ENCODE measurements around the gene TMEM44.

The TMEM44 gene, protein sequence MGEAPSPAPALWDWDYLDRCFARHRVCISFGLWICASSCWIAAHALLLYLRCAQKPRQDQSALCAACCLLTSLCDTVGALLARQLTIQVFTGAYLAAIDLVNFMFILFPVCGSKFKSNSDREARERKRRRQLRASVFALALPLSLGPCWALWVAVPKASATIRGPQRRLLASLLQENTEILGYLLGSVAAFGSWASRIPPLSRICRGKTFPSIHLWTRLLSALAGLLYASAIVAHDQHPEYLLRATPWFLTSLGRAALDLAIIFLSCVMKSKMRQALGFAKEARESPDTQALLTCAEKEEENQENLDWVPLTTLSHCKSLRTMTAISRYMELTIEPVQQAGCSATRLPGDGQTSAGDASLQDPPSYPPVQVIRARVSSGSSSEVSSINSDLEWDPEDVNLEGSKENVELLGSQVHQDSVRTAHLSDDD

DNA sequence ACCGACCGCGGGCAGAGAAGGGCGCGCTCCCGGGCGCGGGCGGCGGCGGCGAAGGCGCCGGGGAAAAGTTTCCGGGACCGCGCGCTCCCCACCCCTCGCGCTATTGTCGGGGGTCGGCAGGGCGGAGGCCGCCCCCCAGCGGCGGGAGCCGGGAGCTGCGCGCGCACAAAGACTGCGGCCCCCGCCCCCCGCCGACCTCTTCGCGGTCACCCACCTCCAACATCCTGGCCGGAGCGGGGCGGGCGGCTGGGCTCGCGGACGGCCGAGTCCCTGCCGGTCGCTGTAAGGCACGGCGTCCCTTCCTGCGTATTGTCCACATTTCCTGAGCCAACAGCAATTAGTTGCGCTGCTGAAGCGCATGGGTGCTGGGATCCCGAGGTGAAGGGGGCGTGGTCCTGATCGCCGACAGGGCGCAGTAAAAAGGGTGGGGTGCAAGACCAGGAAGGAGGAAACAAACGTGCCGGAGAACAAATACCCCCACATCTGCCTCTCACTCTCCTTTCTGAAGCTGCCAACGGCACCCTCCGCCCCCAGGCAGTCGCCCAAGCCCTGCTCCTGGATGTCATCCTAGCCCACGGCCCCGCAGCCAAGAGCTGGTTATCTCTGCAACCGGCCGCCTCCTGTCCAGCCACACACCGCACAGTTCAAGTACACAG is at the start of gene TMEM44:
Gene TMEM44 (minus strand): TSS at position 71 of the 656 bp plus-strand sequence. CDS start 204 bp downstream, outside the sequence.
- DNase-seq = peak; percentile 21

DNA sequence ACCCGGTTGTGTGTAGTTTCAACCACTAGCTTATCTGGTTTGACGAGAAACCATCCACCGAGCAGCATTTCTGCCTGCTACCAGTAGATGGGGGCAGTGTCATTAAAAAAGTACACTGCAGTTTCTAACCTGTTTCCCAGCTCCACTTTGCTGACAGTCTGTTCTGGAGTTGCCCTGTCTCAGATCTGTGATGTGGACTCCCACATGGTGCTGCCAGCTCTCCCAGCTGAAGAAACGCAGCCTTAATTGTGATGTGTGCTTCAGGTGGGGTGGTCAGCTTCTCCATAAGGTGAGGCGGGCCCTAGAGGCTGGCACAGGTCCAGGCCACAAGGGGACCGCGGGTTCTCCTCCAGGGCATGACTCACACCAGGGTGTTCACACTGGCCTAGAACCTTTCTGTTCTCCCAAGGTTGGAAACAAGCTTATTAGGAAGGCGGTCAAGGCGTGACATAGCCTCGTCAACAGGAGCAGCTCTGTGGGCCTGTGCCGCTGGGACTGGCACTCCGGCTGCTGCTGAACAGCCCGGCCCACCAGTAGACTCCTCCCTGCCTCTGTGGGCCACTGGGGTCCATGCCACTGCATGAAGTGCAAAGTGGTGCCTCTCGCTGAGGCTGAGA is 49.6 kb upstream of the TMEM44 start:
- peak; percentile 79 for DNase-seq

DNA sequence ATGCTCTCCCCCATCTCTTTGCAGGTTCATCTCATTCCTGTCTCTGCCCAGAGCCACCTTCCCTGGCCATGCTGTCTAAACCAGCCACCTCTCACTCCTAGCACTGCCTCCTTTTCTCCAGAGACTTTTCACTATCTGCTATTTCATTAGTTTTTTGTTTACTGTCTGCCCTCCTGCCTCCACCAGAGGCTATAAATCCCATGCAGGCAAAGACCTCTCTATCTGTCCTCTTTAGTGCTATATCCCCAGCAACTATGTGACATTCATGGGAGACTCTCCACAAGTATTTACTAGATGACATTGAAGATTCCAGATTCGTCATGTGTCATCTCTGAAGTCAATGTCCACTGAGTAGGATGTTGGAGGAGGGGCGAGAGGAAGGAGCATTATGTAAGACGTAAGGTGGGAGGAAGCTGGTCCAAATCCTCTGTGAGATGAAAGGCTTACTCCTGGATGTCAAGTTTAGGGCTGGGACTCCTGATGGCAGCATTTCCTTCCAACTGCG is 49.0 kb upstream of the TMEM44 start:
- DNase-seq = no peak

DNA sequence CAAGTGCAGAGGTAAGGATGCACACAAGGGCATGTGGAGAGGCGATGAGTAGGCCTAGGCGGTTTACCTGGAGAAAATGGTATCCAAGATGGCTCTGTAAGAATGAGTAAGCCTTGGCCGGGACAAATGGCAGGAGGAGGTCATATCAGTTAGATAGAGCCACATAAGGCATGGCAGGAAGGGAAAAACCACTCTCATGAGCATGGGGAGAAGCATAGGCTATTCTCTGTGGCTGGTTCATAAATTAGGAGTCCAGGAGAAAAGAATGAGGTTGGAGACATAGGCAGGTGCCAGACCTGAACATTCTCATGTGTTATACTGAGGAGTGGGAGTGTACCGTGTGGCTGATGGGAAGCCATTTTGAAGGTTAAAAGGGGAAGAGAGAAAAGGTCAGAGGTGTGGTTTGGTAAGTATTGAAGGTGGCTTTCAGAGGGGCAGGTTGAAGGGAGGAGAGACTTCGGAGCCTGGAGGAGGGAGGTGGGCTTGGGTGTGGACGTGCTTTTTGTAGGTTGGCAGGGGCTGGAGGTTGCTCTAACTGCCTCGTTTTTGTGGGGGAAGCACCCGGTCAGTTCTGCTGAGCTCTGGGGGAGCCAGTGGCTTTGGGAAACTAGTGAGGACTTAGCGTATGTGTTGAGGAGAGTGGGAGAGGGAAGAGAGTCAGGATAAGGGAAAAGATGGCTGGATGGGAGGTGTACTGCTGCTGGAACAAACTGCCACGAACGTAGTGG is 47.8 kb upstream of the TMEM44 start:
- DNase-seq = no peak

DNA sequence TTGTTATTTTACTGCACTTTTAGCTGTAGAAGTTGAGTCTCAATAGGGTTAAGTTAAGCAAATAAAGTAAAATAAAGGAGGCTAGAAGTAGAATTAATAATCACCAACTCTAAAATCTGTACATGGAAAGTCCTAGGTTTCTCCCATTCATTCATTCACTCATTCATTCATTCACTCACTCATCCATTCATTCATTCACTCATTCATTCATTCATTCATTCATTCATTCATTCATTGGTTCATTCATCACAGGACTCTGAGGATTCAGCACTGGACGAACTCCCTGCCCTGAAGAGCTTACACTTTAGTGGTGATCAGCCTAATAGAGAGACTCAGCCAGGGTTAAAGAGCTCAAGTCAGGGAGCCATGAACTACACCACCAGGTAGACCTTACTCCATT is 43.3 kb upstream of the TMEM44 start:
- no peak for DNase-seq

DNA sequence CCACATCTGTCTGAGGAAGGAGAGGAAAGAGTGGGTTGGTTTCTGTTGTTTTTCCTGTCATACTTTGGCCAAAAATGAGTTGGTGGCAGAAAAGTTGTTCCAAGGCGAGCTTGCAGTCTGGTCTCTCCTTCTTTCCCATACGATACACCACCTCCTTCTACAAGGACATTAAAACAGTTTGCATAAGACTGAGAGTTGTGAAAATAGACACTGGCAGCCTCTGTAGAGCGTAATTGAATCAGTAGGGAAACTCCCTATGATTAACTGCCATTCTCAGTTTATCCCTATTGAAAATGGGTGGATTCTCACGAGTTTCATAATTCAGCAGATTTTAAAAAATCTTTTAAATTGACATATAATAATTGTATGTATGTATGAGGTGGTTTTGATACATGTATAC is 42.5 kb upstream of the TMEM44 start:
- DNase-seq = no peak

DNA sequence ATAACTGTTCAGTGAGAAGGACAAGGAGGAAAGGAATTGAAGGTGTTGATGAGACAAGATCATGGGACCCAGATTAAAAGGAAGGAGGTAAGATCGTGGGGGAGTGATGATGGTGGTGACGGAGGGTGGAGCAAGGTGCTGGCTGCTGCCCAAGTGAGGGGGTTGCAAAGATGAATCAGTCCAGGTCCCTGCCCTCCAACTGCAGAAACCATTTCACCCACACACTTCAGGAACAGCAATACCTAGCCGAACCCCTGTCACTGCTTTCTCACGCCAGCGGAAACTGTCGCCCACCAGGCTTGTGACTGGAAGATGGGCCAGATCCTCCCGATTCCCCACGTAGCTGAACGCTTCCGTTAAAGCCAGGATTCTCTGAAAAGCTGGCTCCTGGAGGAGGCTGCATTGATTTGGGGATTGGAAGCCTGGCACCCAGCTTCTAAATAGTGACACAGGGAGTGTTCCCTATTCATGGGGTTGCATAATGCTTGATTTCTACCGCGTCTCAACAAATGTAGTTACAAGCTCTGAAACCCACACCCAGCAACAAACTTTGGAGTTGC is 41.9 kb upstream of the TMEM44 start:
- DNase-seq = no peak

DNA sequence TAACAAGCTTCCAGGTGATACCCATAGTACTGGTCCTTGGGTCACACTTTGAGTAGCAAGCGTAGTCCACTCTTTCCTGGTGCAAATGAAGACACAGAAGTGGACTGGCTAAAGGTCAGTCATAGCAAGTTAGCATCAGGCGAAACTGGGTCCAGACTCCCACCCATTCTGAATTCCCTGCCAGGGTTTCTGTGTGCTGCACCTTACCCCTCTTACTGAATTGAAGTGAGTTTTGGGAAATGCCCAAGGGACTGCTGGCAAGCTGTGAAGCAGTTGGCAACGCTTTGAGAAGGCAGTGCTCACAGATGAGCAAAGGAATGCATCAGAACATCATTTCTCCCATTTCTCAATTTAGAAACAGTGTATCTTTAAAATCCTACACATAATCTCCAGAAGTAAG is 40.5 kb upstream of the TMEM44 start:
- DNase-seq = no peak

DNA sequence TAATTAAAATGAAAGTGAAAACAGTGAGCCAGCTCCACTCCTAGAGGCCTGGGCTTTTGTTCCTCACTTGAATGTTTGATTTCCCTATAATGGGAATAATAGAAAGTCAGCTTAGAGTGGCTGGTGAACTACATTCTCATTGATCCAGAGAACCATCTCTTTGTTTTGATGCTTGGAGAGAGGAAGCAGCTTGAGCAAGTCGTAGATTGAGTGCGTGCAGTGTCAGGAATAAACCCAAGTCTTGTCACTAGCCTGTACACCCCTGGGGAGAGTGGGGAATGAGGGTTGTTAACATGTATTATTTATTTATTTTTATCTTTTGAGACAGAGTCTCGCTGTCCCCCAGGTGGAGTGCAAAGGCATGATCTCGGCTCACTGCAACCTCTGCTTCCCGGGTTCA is 39.7 kb upstream of the TMEM44 start:
- DNase-seq = no peak

DNA sequence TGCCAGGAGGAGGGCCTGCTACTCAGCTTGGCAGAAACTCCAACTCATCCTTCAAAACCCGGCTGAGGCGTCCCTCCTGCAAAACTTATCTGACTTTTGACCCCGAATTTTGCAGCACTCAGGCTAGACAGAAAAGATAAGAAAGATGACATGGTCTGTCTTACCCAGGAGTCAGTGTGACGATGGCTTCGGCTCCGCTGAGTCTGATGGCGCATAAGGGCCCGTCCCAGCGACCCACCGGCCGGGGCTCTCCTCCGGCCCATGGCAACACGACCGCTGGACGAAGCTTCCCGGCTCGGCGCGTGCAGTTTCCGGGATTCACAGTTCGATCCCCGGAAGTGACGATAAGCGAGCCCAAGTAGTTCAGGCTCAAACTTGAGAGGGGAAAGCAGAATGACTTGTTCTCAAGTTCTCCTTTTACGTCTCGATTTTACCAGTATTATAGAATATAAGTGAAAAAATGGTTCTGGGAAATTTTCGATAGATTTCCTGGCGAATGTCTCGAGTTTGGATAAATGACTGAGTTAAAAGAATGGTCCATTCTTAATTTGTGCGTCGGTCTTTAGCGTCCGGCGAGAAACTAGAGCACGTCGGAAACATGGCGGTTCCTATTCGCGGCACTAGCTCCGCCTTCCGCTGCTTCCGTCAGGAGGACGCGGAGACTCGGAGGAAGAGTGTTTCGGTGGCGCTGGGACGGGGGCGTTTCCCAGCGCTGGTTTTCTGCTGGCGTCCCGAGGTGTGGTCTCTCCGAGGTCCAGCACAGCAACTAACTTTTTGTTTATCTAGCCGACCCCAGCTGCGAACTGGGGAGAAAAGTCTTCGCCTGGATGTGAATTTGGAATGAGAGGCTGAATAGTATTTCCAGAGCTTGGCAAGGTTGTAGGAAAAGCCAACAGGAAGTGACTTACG is 38.9 kb upstream of the TMEM44 start, which contains the start of gene LSG1:
Gene LSG1 (minus strand): TSS at position 292 of the 909 bp plus-strand sequence. CDS start 29 bp downstream, at position 263.
- peak; percentile 99 for DNase-seq

DNA sequence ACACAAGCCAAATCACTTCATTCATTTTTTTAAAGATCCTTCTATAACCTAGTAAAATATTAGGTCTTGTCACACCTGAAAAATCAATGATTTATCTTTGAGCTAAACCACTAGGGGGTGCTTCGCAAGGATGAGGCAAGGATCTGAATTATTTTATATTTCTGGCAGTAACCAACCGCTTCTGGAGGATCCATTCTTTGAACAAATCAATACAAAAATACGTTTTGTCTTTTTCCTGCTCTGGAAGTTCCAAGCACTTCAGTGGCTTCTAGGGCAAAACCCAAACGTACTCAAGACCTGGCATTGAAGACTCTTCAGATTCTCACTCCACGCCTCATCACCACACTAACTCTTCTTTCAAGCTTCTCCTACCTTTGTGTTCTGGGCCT is 38.3 kb upstream of the TMEM44 start:
- no peak for DNase-seq

DNA sequence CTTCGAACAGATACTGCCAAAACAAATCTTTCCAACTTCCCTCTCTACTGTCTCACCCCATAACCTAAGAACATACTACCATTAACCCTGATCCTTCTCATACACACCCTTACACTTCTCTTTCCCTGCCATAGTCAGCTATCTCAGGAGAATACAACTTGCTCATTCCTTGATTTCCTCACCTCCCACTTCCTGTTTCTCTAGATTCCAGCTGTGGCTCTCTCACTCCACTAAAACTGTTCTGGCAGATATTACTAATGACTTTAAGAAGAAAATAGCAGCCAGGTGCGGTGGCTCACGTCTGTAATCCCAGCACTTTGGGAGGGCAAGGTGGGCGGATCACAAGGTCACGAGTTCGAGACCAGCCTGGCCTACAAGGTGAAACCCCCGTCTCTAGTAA is 34.1 kb upstream of the TMEM44 start:
- DNase-seq = no peak

DNA sequence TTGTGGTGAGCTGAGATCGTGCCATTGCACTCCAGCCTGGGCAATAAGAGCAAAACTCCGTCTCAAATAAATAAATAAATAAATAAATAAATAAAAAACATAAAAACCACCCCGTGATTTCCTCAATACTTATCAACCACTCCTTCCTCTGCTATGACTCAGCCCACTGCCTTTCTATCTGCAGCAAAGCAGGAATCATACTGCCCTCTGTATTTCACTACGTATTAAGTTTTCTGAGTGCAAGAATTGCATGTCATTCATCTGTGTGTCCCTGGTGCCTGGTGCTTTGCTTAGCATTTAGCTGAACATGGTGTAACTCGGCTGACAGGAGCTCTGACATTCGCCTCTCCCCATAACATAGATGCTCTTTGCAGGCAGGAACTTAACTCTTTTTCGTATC is 31.6 kb upstream of the TMEM44 start:
- DNase-seq = no peak

DNA sequence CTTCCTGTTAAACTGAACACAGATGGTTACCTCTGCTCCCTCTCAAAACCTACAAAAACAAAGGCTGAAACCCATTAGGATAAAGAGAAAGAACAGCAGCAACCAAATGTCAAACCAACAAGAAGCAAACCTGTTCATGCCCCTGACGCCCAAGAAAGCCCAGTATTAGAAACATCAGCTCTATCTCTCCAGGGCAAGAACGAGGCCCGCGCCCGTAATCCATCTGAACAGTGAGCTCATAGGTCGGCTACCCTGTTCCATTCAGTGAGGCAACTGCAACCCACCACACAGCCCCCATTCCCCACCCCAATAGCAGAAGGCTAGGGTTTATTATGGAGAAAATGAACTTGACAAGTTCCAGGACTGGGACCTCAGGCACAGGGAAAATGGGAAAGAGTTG is 28.7 kb upstream of the TMEM44 start:
- DNase-seq = no peak

DNA sequence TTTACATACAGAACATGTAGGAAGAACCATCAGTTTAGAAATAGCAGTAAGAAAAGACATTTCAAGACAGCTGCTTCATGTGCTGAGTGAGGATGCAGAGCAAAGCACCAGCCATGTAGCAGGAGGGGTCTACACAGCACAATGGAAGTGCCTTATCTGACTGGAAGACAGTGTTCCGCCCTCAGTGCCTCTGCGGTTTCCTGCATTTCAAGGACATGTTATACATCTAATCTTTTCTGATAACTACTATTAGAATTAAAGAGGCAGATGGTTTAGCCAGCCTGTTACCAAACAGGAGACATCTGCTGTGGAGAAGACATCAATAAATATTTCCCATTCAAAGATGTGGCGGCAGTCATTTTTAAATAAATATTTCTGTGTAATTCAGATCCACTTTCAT is 28.2 kb upstream of the TMEM44 start:
- no peak for DNase-seq

DNA sequence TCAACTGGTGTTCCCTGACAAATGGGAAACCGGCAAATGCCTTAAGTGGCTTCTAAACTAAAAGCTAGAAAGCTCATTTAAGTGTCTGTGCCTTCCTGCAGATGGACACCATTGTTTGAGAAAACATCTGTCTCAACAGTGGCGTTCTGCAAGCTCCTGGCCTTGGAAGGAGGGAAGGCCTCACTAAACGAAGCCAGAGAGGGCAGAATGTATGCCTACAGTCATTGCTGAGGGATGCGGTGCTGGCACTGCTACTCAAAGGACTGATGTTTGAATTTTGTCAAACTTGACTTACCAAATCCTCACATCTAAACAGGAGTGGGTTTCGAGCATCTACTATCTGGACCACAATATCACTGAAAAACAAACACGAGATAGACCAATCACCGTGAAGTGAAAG is 26.6 kb upstream of the TMEM44 start:
- DNase-seq = no peak

DNA sequence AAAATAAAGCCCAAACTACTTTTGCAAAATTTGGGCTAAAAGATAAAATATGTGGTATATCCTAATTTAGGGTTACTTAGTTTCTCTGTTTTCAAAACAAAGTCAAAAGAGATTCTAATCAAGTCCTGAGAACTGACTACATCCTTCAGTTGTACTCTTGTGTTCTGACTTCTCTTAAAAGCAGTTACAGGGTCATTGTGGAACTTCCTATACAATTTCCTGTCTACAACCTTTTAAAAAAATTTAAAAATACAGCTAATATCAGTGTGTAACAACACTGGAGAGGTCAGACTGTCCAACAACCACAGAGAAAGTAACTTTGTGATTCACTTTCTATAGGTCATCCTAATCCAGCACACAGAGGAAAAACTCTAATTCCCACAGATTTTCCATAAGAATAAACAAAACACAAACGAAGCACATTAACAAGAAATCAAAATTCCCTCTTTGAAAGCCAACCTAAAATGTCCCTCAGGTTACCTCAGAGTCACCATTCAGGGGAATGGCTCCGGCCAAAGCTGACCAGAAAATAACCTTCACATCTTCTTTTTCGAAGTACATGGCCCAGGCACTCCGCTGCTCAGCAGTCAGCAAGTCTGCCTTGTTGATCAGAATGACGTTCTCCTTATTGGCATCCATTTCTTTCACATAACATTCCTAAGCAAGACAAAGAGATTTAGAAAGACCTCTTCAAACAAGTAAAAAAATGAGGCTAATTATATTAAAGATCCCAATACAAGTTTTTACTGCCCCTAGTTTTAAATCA is 25.4 kb upstream of the TMEM44 start:
- DNase-seq = no peak

DNA sequence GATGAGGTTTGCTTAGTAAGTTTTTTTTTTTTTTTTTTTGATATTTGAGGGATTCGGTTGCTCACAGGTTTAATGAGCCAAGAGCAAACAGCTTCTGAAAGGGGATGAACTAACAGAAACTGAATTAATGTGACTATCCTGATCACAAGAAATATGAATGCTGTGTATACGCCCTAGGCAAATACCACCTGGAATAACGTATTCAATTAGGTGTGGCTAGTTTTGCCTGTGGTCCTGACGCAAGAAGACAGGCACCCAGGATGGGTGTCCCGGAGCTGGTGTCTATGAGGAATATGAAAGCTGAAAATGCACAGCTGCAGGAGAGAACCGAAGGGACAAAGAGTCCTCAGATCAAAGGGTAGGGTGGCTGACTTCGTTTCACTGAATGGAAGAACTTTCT is 24.2 kb upstream of the TMEM44 start:
- no peak for DNase-seq

DNA sequence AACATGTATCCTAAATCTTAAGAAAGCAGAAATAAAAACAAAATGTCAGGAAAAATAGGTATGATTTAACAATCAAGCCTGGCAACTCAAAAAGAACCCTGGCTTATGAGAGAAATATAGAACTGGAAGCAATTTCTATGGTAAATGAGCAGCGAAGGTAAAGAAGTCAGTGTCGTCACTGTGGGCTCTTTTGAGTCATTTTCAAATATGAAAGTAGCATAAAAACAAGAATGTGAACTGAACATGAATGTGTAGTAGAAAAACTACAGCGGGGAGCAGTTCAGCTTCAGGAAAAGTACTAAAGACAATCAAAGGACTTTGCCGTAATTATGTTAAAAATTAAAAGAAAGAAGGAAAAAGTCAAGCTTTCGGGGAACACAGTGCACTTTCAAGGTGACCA is 21.2 kb upstream of the TMEM44 start:
- no peak for DNase-seq

DNA sequence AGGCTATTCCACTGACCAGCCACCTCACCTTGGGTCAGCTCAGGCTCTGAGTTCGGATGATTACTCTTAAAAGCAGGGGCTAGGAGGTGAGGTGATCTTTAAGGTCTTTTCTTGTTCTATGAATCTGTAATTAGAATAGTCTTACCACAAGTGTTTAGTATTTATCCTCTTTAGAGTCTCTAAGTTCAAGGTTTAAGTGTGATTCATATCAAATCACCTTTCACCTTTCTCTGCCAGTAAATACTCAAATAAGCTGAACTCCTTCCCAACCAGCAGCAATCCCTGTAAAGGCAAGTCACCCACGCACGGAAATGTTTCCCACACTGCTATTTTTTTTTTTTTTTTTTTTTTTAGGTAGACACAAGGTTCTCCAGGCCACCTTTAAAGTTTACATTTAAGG is 14.5 kb upstream of the TMEM44 start:
- no peak for DNase-seq

DNA sequence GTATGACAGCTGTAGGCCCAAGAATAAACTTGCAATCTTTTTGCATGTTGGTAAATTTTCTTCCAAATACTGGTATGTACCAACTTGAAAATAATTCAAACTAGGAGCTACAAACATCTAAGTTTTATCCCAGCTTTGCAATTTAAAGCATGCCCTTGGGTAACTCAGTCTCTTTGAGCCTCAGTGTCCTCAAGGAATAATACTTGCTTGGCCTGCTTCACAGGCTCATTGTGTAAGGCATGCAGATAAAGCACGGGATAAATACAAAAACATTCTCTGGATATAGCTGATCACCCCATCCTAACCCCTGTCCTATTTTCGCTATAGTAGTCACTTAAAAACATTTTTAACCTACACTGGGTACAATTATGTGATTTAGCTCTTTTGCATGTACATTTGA is 9.6 kb upstream of the TMEM44 start:
- DNase-seq = no peak
